Measurements from ENCODE around the gene ULBP1.

DNA sequence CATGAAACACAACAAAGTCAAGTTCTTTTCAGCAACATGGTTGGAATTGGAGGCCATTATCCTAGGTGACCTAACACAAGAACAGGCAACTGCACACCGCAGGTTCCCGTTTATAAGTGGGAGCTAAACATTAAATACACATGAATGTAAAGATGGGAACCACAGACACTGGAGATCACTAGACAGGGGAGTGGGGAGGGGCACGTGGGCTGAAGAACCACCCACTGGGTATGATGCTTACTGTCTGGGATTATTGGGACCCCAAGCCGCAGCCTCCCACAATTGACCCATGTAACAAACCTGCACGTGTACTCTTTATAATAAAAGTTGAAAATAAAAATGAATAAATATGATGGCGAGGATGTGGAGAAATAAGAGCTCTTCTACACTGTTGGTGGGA, 32.2 kb upstream of the ULBP1 start:
- TF ChIP-seq, protein P1, sequence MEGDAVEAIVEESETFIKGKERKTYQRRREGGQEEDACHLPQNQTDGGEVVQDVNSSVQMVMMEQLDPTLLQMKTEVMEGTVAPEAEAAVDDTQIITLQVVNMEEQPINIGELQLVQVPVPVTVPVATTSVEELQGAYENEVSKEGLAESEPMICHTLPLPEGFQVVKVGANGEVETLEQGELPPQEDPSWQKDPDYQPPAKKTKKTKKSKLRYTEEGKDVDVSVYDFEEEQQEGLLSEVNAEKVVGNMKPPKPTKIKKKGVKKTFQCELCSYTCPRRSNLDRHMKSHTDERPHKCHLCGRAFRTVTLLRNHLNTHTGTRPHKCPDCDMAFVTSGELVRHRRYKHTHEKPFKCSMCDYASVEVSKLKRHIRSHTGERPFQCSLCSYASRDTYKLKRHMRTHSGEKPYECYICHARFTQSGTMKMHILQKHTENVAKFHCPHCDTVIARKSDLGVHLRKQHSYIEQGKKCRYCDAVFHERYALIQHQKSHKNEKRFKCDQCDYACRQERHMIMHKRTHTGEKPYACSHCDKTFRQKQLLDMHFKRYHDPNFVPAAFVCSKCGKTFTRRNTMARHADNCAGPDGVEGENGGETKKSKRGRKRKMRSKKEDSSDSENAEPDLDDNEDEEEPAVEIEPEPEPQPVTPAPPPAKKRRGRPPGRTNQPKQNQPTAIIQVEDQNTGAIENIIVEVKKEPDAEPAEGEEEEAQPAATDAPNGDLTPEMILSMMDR (conservative IDR thresholded peaks at IDR 0.05 in 1 of 2, IDR thresholded peaks at IDR 0.05 in 1 of 2; ENCODE audit: extremely low read depth in 1 of 2, insufficient read depth in 1 of 2, low read depth in 1 of 2, low read length in 2 of 2) = no peak
- no peak for TF ChIP-seq EZH2 (IDR thresholded peaks at IDR 0.05; ENCODE audit: borderline replicate concordance, low read length)
